Skeletal muscle tissue (tissue), 4 donors: Measurements from ENCODE around the gene UST. TPM values are rescaled to one million over a fixed set of nuclear protein-coding genes. Genes with fewer than 3 reads are reported as not detected.

Experiments used
- H3K27ac ChIP-seq: one replicate; pipeline ENCODE4 v1.7.0; 2013; ENCODE audit warnings: mild to moderate bottlenecking, low read depth, low read length, inconsistent platforms
- H3K27me3 ChIP-seq, 3 donors: one replicate each; pipeline ENCODE4 v1.7.0; 2013; ENCODE audit warnings: low read length in 3 of 3; ENCODE audit not compliant: control insufficient read depth in 3 of 3, insufficient read depth in 3 of 3
- H3K36me3 ChIP-seq, 3 donors: one replicate each; pipeline ENCODE4 v1.7.0; 2013; ENCODE audit warnings: low read length in 3 of 3; ENCODE audit not compliant: control insufficient read depth in 3 of 3, insufficient read depth in 3 of 3
- H3K4me1 ChIP-seq, 3 donors: one replicate each; pipeline ENCODE4 v1.7.0; 2013; ENCODE audit warnings: low read length in 3 of 3, mild to moderate bottlenecking in 3 of 3; ENCODE audit not compliant: control insufficient read depth in 3 of 3, insufficient read depth in 3 of 3
- H3K4me3 ChIP-seq, 3 donors: one replicate each; pipeline ENCODE4 v1.7.0; 2013; ENCODE audit warnings: low read length in 3 of 3
- H3K9ac ChIP-seq, 3 donors: one replicate each; pipeline ENCODE4 v1.7.0; 2013; ENCODE audit warnings: low read length in 3 of 3, mild to moderate bottlenecking in 3 of 3, moderate library complexity in 2 of 3, low read depth in 1 of 3
- H3K9me3 ChIP-seq, 3 donors: one replicate each; pipeline ENCODE4 v1.7.0; 2013; ENCODE audit warnings: low read length in 3 of 3; ENCODE audit not compliant: control insufficient read depth in 3 of 3
- total RNA-seq: library from RNA; depleted of rRNA; stranded (reverse); fragments of >200 nt; gene quantifications from one replicate; pipeline ENCODE4 v1.2.3, GENCODE V29; 2014
- donor health status: Osteomylitis.

UST gene
- total RNA-seq, 1 donor from 2014 or later, result 14.6 TPM

DNA sequence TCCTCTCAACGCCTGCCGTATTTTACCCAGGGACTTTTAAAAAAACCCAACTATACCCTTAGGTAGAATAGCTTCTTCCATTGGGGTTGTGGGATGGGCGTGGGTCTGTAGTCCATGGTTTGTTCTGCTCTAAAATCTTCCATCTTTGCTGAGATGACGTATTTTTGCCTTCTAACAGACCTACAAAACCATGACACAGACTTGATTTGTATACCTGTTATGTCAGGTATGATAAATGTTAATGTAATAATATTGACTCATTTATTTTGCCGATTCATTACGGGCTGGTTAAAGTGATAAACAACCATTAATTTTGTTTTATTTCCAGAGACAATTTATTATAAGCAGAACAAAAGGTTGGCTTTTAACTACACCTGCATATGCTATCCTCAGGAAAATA is 48.7 kb downstream of the UST start:
- H3K36me3 ChIP-seq, result no peaks in the 10 kb centered on the region
- no peaks in the 10 kb centered on the region for H3K27me3 ChIP-seq
- H3K4me1 ChIP-seq, result no peaks in the 10 kb centered on the region
- H3K4me3 ChIP-seq, result no peak overlapping the region
- no peak overlapping the region for H3K9ac ChIP-seq
- H3K27ac ChIP-seq, result no peak overlapping the region
- peaks cover 0 to 2% (median 0%) of the 10 kb centered on the region in 3 donors for H3K9me3 ChIP-seq

DNA sequence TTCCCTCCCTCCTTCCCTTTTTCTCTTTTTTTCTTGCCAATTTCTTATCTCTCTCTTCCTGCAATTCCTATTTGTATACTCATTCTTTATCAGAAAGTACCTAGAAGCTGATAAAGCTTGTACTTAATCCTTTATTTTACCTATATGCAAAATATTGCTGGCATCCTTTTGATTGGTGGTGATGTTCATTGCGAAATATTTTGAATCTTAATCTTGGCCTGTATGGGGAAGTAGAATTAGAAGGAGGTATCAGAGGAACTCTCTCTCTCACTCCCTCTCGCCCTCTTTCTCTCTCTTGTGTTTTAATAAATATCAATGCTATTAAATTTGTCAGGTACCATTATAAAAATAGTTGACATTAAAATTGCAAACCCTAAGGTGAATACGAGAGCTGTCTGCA is 52.8 kb downstream of the UST start:
- Histone ChIP-seq H3K4me3 (no peak overlapping the region), H3K9me3 (no peaks in the 10 kb centered on the region), H3K9ac (no peak overlapping the region), H3K27ac (no peak overlapping the region), H3K4me1 (no peaks in the 10 kb centered on the region), H3K36me3 (no peaks in the 10 kb centered on the region), H3K27me3 (no peaks in the 10 kb centered on the region)

- Histone ChIP-seq H3K36me3 (no peaks in the 10 kb centered on the region), H3K27me3 (no peaks in the 10 kb centered on the region), H3K4me3 (no peak overlapping the region), H3K27ac (no peak overlapping the region), H3K4me1 (no peaks in the 10 kb centered on the region), H3K9me3 (no peaks in the 10 kb centered on the region), H3K9ac (no peak overlapping the region)
Observed at GRCh38 chr6:148800536-148800935, 53.7 kb downstream of the UST start.

DNA sequence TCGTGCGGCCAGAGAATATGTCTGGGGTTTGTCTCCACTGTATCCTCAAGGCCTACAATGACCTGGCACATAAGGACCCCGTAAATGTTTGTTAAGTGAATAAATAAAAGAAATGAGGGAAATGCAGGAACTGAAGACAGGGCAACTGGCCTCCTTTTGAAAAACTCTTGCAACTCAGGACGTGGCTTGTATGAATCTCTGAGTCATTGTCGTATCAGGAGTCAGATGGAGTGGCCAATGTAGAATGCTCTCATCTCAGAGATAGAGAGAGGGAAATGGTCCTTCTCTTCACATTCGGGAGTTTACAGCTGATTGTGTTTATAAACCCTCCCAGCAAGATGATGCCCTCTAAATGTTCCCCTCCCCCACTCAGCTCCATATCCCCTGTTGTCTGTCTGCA is 57.1 kb downstream of the UST start:
- Histone ChIP-seq H3K4me1 (no peaks in the 10 kb centered on the region), H3K4me3 (no peak overlapping the region), H3K9ac (no peak overlapping the region), H3K9me3 (no peaks in the 10 kb centered on the region), H3K36me3 (no peaks in the 10 kb centered on the region), H3K27me3 (no peaks in the 10 kb centered on the region), H3K27ac (no peak overlapping the region)

DNA sequence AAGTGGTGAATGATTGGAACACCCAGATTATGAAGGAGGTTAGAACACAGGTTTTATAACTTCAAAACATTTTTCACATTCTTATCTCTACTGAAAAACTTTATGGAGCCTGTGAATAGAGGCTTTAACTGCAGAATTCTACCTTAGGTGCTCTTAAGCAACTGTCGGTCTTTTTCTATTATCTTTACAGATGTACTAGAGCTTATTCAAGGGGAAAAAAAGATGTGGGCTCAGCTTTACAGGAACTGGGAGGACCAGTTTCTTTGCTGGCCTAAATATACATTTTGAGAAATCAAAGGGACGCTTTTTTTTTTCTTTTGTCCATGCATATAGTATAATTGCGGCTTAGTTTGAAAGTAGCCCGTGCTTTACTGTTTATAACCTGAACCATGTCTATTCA is 58.9 kb downstream of the UST start:
- H3K4me3 ChIP-seq, result no peak overlapping the region
- no peaks in the 10 kb centered on the region for H3K4me1 ChIP-seq
- no peak overlapping the region for H3K9ac ChIP-seq
- no peak overlapping the region for H3K27ac ChIP-seq
- no peaks in the 10 kb centered on the region for H3K9me3 ChIP-seq
- H3K27me3 ChIP-seq, result no peaks in the 10 kb centered on the region
- no peaks in the 10 kb centered on the region for H3K36me3 ChIP-seq

DNA sequence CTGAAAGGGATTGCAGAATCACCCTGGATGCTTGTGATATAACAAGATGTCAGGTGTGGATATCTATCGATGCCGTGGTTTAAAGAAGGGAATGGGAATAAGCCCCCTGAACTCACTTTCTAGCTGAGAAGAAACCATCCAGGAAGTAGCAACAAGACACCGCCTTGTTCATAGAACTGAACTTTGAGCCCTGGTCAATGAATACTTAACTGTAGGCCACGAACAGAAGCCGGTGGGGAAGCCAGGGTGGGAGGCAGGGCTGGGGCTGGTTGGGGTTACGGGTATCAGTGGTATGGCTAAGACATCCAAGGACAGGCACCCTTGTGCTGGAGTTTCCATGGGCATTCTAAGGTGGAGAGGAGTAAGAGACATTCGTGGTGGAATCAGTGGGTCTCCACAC is 61.0 kb downstream of the UST start:
- no peak overlapping the region for H3K9ac ChIP-seq
- H3K27ac ChIP-seq, result no peak overlapping the region
- no peaks in the 10 kb centered on the region for H3K27me3 ChIP-seq
- H3K4me3 ChIP-seq, result no peak overlapping the region
- no peaks in the 10 kb centered on the region for H3K9me3 ChIP-seq
- H3K4me1 ChIP-seq, result peaks cover 0 to 5% (median 0%) of the 10 kb centered on the region in 3 donors
- H3K36me3 ChIP-seq, result no peaks in the 10 kb centered on the region

GRCh38 chr6:148808786-148809304 is 62.0 kb downstream of the UST start:
- Histone ChIP-seq H3K27ac (no peak overlapping the region), H3K4me1 (peaks cover 0 to 5% (median 0%) of the 10 kb centered on the region in 3 donors), H3K4me3 (no peak overlapping the region), H3K36me3 (no peaks in the 10 kb centered on the region), H3K9me3 (no peaks in the 10 kb centered on the region), H3K27me3 (no peaks in the 10 kb centered on the region), H3K9ac (no peak overlapping the region)

DNA sequence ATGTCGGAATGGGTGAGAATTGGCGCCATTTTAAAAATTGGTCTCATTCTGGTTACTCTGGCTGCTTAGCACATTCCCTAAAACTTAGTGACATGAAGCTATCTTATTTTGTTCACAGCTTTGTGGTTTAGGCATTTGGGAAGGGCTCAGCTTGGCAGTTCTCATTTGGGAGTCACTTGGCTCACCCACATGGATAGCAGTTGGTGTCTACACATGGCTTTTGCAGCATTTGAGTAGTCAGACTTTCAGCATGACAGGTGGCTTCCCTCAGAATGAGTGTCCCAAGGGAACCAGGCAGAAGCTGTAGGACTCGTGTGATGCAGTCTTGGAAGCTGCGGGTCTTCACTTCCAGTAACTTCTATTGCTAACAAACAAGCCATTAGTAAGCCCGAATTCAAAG is 64.6 kb downstream of the UST start:
- no peaks in the 10 kb centered on the region for H3K9me3 ChIP-seq
- no peaks in the 10 kb centered on the region for H3K36me3 ChIP-seq

GRCh38 chr6:148814082-148814790 is 67.4 kb downstream of the UST start:
- no peaks in the 10 kb centered on the region for H3K36me3 ChIP-seq
- no peak overlapping the region for H3K9ac ChIP-seq
- no peak overlapping the region for H3K27ac ChIP-seq
- peaks cover 0 to 5% (median 0%) of the 10 kb centered on the region in 3 donors for H3K4me1 ChIP-seq
- no peaks in the 10 kb centered on the region for H3K27me3 ChIP-seq
- H3K4me3 ChIP-seq, result no peak overlapping the region
- H3K9me3 ChIP-seq, result no peaks in the 10 kb centered on the region

More for the DNA sequence above, 64.6 kb downstream of the UST start:
- Histone ChIP-seq H3K27ac (no peak overlapping the region), H3K4me3 (no peak overlapping the region), H3K9ac (no peak overlapping the region), H3K27me3 (no peaks in the 10 kb centered on the region), H3K4me1 (peaks cover 0 to 5% (median 0%) of the 10 kb centered on the region in 3 donors)

- Histone ChIP-seq H3K27me3 (no peaks in the 10 kb centered on the region), H3K36me3 (no peaks in the 10 kb centered on the region), H3K4me3 (no peak overlapping the region), H3K9me3 (no peaks in the 10 kb centered on the region), H3K4me1 (peaks cover 0 to 5% (median 0%) of the 10 kb centered on the region in 3 donors), H3K9ac (no peak overlapping the region), H3K27ac (no peak overlapping the region)
Observed at GRCh38 chr6:148814869-148815268, 68.0 kb downstream of the UST start.
